Kidney (tissue), 14 donors: ENCODE data around the gene CCDC14. TPM values are rescaled to one million over a fixed set of nuclear protein-coding genes. Genes with fewer than 3 reads are reported as not detected.
"Not testable (repeated sequence)": the region's sequence is repeated elsewhere in the genome, so short reads cannot be mapped to it uniquely, and the experiment has no call there.

Experiments used
- DNase-seq, 5 donors: peaks; one replicate each; pipeline ENCODE4 v3.0.0-alpha.2; 2013 to 2020
- FAIRE-seq: peaks from 2 replicates; lab custom pipeline; 2012; peaks lifted over from hg19 to GRCh38; lab: Jason Lieb, UNC
- H3K27ac ChIP-seq, 2 donors: one replicate each; pipeline ENCODE4 v1.7.0; 2013; ENCODE audit warnings: low read depth in 2 of 2, low read length in 2 of 2, inconsistent platforms in 1 of 2
- H3K27me3 ChIP-seq: one replicate; pipeline ENCODE4 v1.7.1; 2013; ENCODE audit warnings: low read length, inconsistent platforms; ENCODE audit not compliant: control insufficient read depth, insufficient read depth
- H3K36me3 ChIP-seq, 3 donors: one replicate each; pipeline versions ENCODE4 v1.7.0 to v1.7.1; 2013; ENCODE audit warnings: low read length in 3 of 3, control low read depth in 1 of 3, inconsistent platforms in 1 of 3; ENCODE audit not compliant: insufficient read depth in 3 of 3, control insufficient read depth in 2 of 3
- H3K4me1 ChIP-seq, 3 donors: one replicate each; pipeline versions ENCODE4 v1.7.0 to v1.7.1; 2013; ENCODE audit warnings: low read length in 3 of 3, inconsistent platforms in 1 of 3, low read depth in 1 of 3; ENCODE audit not compliant: control insufficient read depth in 2 of 3, insufficient read depth in 2 of 3
- H3K4me3 ChIP-seq, 3 donors: one replicate each; pipeline versions ENCODE4 v1.7.0 to v1.8.1; 2013; ENCODE audit warnings: low read length in 3 of 3, control low read depth in 1 of 3, inconsistent platforms in 1 of 3
- H3K9ac ChIP-seq, 3 donors: one replicate each; pipeline versions ENCODE4 v1.7.0 to v1.7.1; 2013; ENCODE audit warnings: low read length in 3 of 3, control low read depth in 1 of 3, inconsistent platforms in 1 of 3
- H3K9me3 ChIP-seq, 3 donors: one replicate each; pipeline versions ENCODE4 v1.7.0 to v1.7.1; 2013; ENCODE audit warnings: low read length in 3 of 3, control low read depth in 1 of 3, inconsistent platforms in 1 of 3; ENCODE audit not compliant: control insufficient read depth in 2 of 3, insufficient read depth in 1 of 3
- intact Hi-C: fragments of 100-400 bp; cut with DNase I; formaldehyde crosslinking; loops from one replicate; pipeline ENCODE4 v1.11.1; 2022
- polyA plus RNA-seq: library from polyadenylated mRNA; stranded (reverse); fragments of 350-450 nt; fragmentation: Illumina TruSeq; extraction: RNeasy Lipid Tissue Mini Kit (QIAGEN cat#74804); gene quantifications from one replicate; pipeline ENCODE4 v1.2.3, GENCODE V29; 2014; ENCODE audit warnings: low read depth, low replicate concordance; ENCODE audit not compliant: insufficient read depth
- total RNA-seq: library from RNA; stranded (reverse); fragmentation: NEBNext Ultra II Directional; extraction: Animal tissue kit (Norgen Biotek cat#: 25700); gene quantifications from one replicate; pipeline ENCODE4 v1.2.1, GENCODE V29; 2021
- TF ChIP-seq, protein P1 (sequence below): IDR thresholded peaks from 3 replicates; pipeline ENCODE4 v1.5.1; 2012; ENCODE audit warnings: mild to moderate bottlenecking, moderate library complexity, borderline replicate concordance; ENCODE audit not compliant: insufficient read depth; ENCODE audit errors: extremely low read depth
- donor health status: control.
- donor health status: control.
- donor health status: control.
- donor health status: control.
- donor health status: control.
- donor health status: DM: yes; HTN: yes; CAD: no.
- donor health status: Normal renal cell carcinoma (clear cell type).

CCDC14 gene
- total and polyA plus RNA-seq, 2 donors from 2014 or later = 8.3 to 28.2 TPM

DNA sequence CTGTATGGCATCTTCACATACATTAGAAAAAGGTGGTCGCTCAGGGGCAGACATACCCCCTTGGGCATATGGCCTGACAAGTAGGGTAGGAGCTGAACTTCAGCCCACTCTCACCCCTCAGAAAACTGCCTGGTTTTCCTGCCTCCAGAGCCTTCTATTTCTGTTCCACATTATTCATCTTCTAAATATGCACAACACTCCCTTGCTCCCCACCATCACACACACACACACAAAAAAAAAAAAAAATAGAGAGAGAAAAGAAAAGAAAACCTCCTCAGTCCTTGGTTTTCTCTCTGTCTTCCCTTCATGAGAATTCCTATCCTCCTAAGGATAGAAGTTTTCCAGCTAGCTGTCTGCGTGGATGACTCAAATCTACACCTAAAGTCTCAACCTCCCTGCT is 36.5 kb upstream of the CCDC14 start:
- Histone ChIP-seq H3K27me3 (peaks cover 2% of the 10 kb centered on the region), H3K4me1 (no peaks in the 10 kb centered on the region), H3K27ac (no peak overlapping the region), H3K4me3 (no peak overlapping the region), H3K9ac (no peak overlapping the region), H3K36me3 (no peaks in the 10 kb centered on the region), H3K9me3 (peaks cover 0 to 6% (median 4%) of the 10 kb centered on the region in 3 donors)
- FAIRE-seq (no peak), DNase-seq (no peak)
- intact Hi-C loops = no loop called here
- TF ChIP-seq, protein P1, sequence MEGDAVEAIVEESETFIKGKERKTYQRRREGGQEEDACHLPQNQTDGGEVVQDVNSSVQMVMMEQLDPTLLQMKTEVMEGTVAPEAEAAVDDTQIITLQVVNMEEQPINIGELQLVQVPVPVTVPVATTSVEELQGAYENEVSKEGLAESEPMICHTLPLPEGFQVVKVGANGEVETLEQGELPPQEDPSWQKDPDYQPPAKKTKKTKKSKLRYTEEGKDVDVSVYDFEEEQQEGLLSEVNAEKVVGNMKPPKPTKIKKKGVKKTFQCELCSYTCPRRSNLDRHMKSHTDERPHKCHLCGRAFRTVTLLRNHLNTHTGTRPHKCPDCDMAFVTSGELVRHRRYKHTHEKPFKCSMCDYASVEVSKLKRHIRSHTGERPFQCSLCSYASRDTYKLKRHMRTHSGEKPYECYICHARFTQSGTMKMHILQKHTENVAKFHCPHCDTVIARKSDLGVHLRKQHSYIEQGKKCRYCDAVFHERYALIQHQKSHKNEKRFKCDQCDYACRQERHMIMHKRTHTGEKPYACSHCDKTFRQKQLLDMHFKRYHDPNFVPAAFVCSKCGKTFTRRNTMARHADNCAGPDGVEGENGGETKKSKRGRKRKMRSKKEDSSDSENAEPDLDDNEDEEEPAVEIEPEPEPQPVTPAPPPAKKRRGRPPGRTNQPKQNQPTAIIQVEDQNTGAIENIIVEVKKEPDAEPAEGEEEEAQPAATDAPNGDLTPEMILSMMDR = no peak

DNA sequence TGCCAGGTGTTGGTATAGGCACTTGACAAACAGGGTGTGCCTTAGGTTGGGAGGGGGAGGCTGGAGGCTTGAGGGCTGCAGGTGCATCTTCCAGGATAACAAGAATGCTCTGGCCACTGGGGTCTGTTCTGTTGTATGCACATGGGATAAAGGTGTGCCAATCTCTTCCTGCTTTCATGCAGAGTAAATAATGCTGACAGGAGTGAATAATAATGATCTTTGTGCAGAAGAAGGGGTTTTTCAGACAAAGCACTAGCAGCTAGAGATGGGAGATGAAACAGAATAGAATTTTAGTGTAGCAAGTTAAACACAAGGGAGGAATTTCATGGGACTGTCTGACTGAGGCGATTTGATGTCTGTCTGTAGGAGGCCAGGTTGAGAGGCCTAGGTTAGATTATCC is 32.8 kb upstream of the CCDC14 start:
- TF ChIP-seq, protein P1 = no peak
- Histone ChIP-seq H3K27ac (no peak overlapping the region), H3K27me3 (no peaks in the 10 kb centered on the region), H3K4me3 (no peak overlapping the region), H3K9me3 (peaks cover 0 to 6% (median 4%) of the 10 kb centered on the region in 3 donors), H3K36me3 (no peaks in the 10 kb centered on the region), H3K9ac (no peak overlapping the region), H3K4me1 (no peaks in the 10 kb centered on the region)
- intact Hi-C loops = no loop called here
- DNase-seq (no peak), FAIRE-seq (no peak)

DNA sequence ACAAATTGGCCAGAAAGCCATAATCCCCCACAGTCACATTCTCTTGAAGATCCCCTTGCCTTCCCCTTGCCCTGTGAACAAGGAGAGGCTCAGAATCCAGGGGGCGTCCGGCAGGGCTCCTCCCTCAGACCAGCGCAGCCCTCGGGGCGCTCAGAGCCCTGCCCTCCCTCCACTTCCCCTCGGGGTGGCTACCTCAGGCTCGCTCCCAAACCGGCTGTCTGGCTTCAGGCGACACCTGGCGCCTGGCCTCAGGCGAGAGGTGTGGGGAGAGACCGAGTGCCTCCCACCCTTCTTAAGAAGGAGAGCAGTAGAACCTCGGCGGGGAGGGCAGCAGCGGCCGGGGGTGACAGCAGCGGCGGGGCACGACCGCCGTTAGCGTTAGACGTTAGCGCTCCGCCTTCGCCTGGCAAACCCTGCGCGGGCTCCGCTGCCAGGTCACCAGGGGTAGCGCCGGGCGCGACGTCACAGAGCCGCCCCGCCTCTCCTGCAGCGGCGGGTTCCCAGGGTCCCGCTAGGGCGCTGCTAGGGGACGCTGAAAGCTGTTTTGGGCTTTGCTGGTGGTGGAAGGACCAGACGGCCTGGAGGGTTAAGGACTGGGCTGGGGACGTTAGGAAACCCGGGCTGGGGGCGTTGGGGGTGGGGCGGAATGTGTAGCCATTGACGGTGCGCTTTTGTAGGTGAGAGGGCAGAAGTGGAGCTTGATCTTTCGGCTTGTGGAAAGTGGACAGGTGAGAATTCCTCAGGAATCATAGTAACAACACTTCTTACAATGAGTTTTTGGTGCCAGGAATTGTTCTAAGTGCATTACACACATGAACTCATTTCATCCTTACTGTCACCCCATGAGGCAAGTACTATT is 30.9 kb upstream of the CCDC14 start, which contains the start of gene ROPN1:
ROPN1 (minus strand) TSS at position 395 of the 859 bp plus-strand sequence. CDS start 11,643 bp downstream, outside the sequence.
- FAIRE-seq = not testable (repeated sequence)

DNA sequence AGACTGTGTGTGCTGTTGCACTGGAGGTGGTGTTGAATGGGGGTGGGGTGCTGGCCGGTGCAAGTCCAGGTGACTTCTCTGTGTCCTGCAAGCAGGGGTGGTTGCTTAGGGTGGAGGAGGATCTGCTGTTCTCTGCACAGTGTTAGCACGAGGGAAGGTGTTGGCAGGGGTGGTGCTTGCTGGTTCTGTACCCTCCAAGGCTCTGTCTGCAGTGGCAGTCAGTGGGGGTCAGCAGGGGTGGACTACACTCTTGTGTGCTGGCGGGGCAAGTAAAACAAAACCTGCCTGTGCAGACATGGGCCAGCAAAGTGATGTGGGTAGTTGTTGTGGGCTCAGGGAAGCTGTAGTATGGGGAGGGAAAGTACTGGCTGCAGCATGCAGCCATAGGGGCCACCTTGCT is 25.4 kb upstream of the CCDC14 start:
- FAIRE-seq = no peak

More for the DNA sequence above, 30.9 kb upstream of the CCDC14 start, which contains the start of gene ROPN1:
- H3K27me3 ChIP-seq, intact Hi-C loops, H3K27ac ChIP-seq, DNase-seq, H3K4me1 ChIP-seq, H3K36me3 ChIP-seq, H3K9ac ChIP-seq, H3K4me3 ChIP-seq, H3K9me3 ChIP-seq: not testable (repeated sequence)

More for the DNA sequence above, 25.4 kb upstream of the CCDC14 start:
- intact Hi-C loops = no loop called here
- H3K4me3 ChIP-seq = no peak overlapping the region
- DNase-seq = no peak
- H3K9me3 ChIP-seq = no peaks in the 10 kb centered on the region
- no peak overlapping the region for H3K9ac ChIP-seq
- TF ChIP-seq, protein P1 = no peak
- no peaks in the 10 kb centered on the region for H3K27me3 ChIP-seq
- no peak overlapping the region for H3K27ac ChIP-seq
- H3K4me1 ChIP-seq = no peaks in the 10 kb centered on the region
- H3K36me3 ChIP-seq = no peaks in the 10 kb centered on the region
